Gastroesophageal sphincter (tissue), 3 donors: ENCODE results near the gene MAL.

Experiments
- EP300 ChIP-seq: sonication (generic); formaldehyde crosslinking; IDR thresholded peaks from one replicate; pipeline ENCODE4 v1.6.1; 2017; ENCODE audit warnings: antibody characterized with exemption, mild to moderate bottlenecking
- POLR2A ChIP-seq, 2 donors: fragments of 450-650 bp; IDR thresholded peaks; one replicate each; pipeline ENCODE4 v1.6.1; 2017; ENCODE audit warnings: antibody characterized with exemption in 2 of 2, mild to moderate bottlenecking in 2 of 2, moderate library complexity in 1 of 2
- TF ChIP-seq, protein P1 (sequence below), 4 experiments: fragments of 200-600 bp in 2 of 4; fragments of 450-650 bp in 2 of 4; sonication (generic) in 1 of 4; IDR thresholded peaks; one replicate each; pipeline ENCODE4 v1.5.1; 2017 to 2019; ENCODE audit warnings: antibody characterized with exemption in 4 of 4, mild to moderate bottlenecking in 2 of 4, moderate library complexity in 2 of 4

- TF ChIP-seq, protein P1, sequence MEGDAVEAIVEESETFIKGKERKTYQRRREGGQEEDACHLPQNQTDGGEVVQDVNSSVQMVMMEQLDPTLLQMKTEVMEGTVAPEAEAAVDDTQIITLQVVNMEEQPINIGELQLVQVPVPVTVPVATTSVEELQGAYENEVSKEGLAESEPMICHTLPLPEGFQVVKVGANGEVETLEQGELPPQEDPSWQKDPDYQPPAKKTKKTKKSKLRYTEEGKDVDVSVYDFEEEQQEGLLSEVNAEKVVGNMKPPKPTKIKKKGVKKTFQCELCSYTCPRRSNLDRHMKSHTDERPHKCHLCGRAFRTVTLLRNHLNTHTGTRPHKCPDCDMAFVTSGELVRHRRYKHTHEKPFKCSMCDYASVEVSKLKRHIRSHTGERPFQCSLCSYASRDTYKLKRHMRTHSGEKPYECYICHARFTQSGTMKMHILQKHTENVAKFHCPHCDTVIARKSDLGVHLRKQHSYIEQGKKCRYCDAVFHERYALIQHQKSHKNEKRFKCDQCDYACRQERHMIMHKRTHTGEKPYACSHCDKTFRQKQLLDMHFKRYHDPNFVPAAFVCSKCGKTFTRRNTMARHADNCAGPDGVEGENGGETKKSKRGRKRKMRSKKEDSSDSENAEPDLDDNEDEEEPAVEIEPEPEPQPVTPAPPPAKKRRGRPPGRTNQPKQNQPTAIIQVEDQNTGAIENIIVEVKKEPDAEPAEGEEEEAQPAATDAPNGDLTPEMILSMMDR (IDR thresholded peaks at IDR 0.05), result no peak
- TF ChIP-seq POLR2A (IDR thresholded peaks at IDR 0.05) (no peak), EP300 (no peak)
These were observed 30.5 kb downstream of the MAL start for GRCh38 chr2:95056044-95056443.
